ENCODE data around the gene DPYD. TPM values are rescaled to one million over a fixed set of nuclear protein-coding genes. Genes with fewer than 3 reads are reported as not detected.
A peak's percentile ranks its signal among the peaks of the same experiment; 100 is the strongest.
"Not testable (repeated sequence)": the region's sequence is repeated elsewhere in the genome, so short reads cannot be mapped to it uniquely, and the experiment has no call there.

Gene DPYD
- total and polyA plus RNA-seq, 4 donors = 3.7 to 25.5 (median 10.6) TPM

- H3K36me3 ChIP-seq (ENCODE audit: control insufficient read depth, insufficient read depth, low read length) = no peaks in the 10 kb centered on the region
- 0% methylated on average over 1 of the region's 1 CpG for WGBS (ENCODE audit: insufficient coverage)
- no peaks in the 10 kb centered on the region for H3K9me3 ChIP-seq (ENCODE audit: control insufficient read depth, insufficient read depth, low read length)
- no peaks in the 10 kb centered on the region for H3K4me1 ChIP-seq (ENCODE audit: control insufficient read depth, insufficient read depth, low read length)
- DNase-seq (ENCODE audit: low read depth in 4 of 6, low spot score in 6 of 6) = peak in 2 of 6 donors; percentile 11 to 32
- no peak overlapping the region for H3K27ac ChIP-seq (ENCODE audit: low read depth, low read length)
- no peaks in the 10 kb centered on the region for H3K27me3 ChIP-seq (ENCODE audit: control insufficient read depth, insufficient read depth, low read length)
- H3K4me3 ChIP-seq (ENCODE audit: low read depth, low read length) = no peak overlapping the region
These were observed 675.2 kb downstream of the DPYD start for GRCh38 chr1:97245682-97246081.

DNA sequence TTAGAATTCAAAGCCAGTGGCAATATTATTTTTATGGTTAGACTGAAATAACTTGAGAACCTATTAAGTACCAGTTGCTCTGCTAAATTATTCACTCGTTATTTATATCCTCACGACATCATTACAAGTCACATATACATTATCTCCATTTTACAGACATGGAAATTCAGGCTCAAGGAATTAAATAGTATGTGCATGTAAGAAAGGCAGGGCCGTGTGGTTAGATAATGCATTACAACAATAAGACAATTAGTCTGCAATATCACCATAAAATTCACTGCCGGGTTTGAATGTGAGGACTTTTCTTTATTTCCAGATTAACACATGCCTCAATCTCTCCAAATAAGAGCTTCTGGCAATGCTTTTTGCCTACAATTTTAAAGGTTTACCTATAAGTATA lies 675.8 kb downstream of the DPYD start:
- no CpG with 5 or more reads among the region's 4 CpGs for WGBS (ENCODE audit: insufficient coverage)
- no peak overlapping the region for H3K27ac ChIP-seq (ENCODE audit: low read depth, low read length)

DNA sequence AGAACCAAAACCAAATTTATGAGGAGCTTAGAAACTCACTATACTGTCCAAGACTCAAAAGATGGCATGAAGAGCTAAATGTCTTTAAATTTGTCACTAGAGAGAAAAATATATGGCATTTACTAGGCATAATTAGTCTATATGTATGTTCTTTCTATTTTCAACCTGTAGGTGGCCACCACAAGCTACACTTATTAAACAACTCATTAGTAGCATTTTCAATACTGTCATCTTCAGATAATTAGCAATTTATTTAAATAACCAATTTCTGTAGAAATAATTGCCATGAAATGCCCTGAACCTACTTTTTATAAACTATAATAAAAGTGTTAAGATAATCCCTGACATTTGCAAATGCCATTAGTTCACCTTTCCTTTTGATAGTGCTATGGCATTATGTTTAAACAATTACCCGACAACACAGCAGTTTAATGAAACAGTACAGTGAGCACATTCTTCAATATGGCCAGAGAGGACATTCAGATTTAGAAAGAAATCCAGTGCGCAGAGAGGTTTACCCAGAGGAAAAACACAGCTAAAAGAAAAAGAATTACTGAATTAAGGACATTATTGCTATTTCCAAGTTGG lies 676.8 kb downstream of the DPYD start:
- H3K36me3 ChIP-seq (ENCODE audit: control insufficient read depth, insufficient read depth, low read length) = no peaks in the 10 kb centered on the region
- DNase-seq (ENCODE audit: low read depth in 4 of 6, low spot score in 6 of 6) = peak in 2 of 6 donors; percentile 18 to 49
- no peaks in the 10 kb centered on the region for H3K4me1 ChIP-seq (ENCODE audit: control insufficient read depth, insufficient read depth, low read length)
- no peaks in the 10 kb centered on the region for H3K9me3 ChIP-seq (ENCODE audit: control insufficient read depth, insufficient read depth, low read length)
- no CpG with 5 or more reads among the region's 2 CpGs for WGBS (ENCODE audit: insufficient coverage)
- no peak overlapping the region for H3K4me3 ChIP-seq (ENCODE audit: low read depth, low read length)
- no peak overlapping the region for H3K27ac ChIP-seq (ENCODE audit: low read depth, low read length)
- H3K27me3 ChIP-seq (ENCODE audit: control insufficient read depth, insufficient read depth, low read length) = no peaks in the 10 kb centered on the region

More for the DNA sequence above, 675.8 kb downstream of the DPYD start:
- no peak overlapping the region for H3K4me3 ChIP-seq (ENCODE audit: low read depth, low read length)
- no peaks in the 10 kb centered on the region for H3K36me3 ChIP-seq (ENCODE audit: control insufficient read depth, insufficient read depth, low read length)
- H3K27me3 ChIP-seq (ENCODE audit: control insufficient read depth, insufficient read depth, low read length) = no peaks in the 10 kb centered on the region
- H3K9me3 ChIP-seq (ENCODE audit: control insufficient read depth, insufficient read depth, low read length) = no peaks in the 10 kb centered on the region
- H3K4me1 ChIP-seq (ENCODE audit: control insufficient read depth, insufficient read depth, low read length) = no peaks in the 10 kb centered on the region
- DNase-seq (ENCODE audit: low read depth in 4 of 6, low spot score in 6 of 6) = no peak

GRCh38 chr1:97238816-97239215 lies 682.0 kb downstream of the DPYD start:
- Histone ChIP-seq H3K9me3 (ENCODE audit: control insufficient read depth, insufficient read depth, low read length) (no peaks in the 10 kb centered on the region), H3K36me3 (ENCODE audit: control insufficient read depth, insufficient read depth, low read length) (no peaks in the 10 kb centered on the region), H3K4me1 (ENCODE audit: control insufficient read depth, insufficient read depth, low read length) (no peaks in the 10 kb centered on the region), H3K4me3 (ENCODE audit: low read depth, low read length) (no peak overlapping the region), H3K27ac (ENCODE audit: low read depth, low read length) (no peak overlapping the region), H3K27me3 (ENCODE audit: control insufficient read depth, insufficient read depth, low read length) (no peaks in the 10 kb centered on the region)
- DNase-seq (ENCODE audit: low read depth in 4 of 6, low spot score in 6 of 6) = no peak
- WGBS (ENCODE audit: insufficient coverage) = no CpG with 5 or more reads among the region's 3 CpGs

- H3K36me3 ChIP-seq (ENCODE audit: control insufficient read depth, insufficient read depth, low read length); H3K27ac ChIP-seq (ENCODE audit: low read depth, low read length); H3K27me3 ChIP-seq (ENCODE audit: control insufficient read depth, insufficient read depth, low read length); H3K4me3 ChIP-seq (ENCODE audit: low read depth, low read length); H3K9me3 ChIP-seq (ENCODE audit: control insufficient read depth, insufficient read depth, low read length); H3K4me1 ChIP-seq (ENCODE audit: control insufficient read depth, insufficient read depth, low read length); DNase-seq (ENCODE audit: low read depth in 4 of 6, low spot score in 6 of 6): not testable (repeated sequence)
- WGBS (ENCODE audit: insufficient coverage) = no CpG with 5 or more reads among the region's 2 CpGs
These were observed 689.5 kb downstream of the DPYD start for GRCh38 chr1:97231354-97231753.

- Histone ChIP-seq H3K4me1 (ENCODE audit: control insufficient read depth, insufficient read depth, low read length) (no peaks in the 10 kb centered on the region), H3K27ac (ENCODE audit: low read depth, low read length) (no peak overlapping the region), H3K4me3 (ENCODE audit: low read depth, low read length) (no peak overlapping the region), H3K36me3 (ENCODE audit: control insufficient read depth, insufficient read depth, low read length) (no peaks in the 10 kb centered on the region), H3K9me3 (ENCODE audit: control insufficient read depth, insufficient read depth, low read length) (no peaks in the 10 kb centered on the region), H3K27me3 (ENCODE audit: control insufficient read depth, insufficient read depth, low read length) (no peaks in the 10 kb centered on the region)
- DNase-seq (ENCODE audit: low read depth in 4 of 6, low spot score in 6 of 6) = no peak
- no CpG with 5 or more reads among the region's 2 CpGs for WGBS (ENCODE audit: insufficient coverage)
These were observed 708.2 kb downstream of the DPYD start for GRCh38 chr1:97212671-97213070.

- no peaks in the 10 kb centered on the region for H3K36me3 ChIP-seq (ENCODE audit: control insufficient read depth, insufficient read depth, low read length)
- H3K27ac ChIP-seq (ENCODE audit: low read depth, low read length) = no peak overlapping the region
- WGBS (ENCODE audit: insufficient coverage) = no CpG with 5 or more reads among the region's 1 CpG
- DNase-seq (ENCODE audit: low read depth in 4 of 6, low spot score in 6 of 6) = no peak
- no peaks in the 10 kb centered on the region for H3K4me1 ChIP-seq (ENCODE audit: control insufficient read depth, insufficient read depth, low read length)
- H3K4me3 ChIP-seq (ENCODE audit: low read depth, low read length) = no peak overlapping the region
- H3K27me3 ChIP-seq (ENCODE audit: control insufficient read depth, insufficient read depth, low read length) = no peaks in the 10 kb centered on the region
- no peaks in the 10 kb centered on the region for H3K9me3 ChIP-seq (ENCODE audit: control insufficient read depth, insufficient read depth, low read length)
These were observed 710.5 kb downstream of the DPYD start for GRCh38 chr1:97210307-97210706.

DNA sequence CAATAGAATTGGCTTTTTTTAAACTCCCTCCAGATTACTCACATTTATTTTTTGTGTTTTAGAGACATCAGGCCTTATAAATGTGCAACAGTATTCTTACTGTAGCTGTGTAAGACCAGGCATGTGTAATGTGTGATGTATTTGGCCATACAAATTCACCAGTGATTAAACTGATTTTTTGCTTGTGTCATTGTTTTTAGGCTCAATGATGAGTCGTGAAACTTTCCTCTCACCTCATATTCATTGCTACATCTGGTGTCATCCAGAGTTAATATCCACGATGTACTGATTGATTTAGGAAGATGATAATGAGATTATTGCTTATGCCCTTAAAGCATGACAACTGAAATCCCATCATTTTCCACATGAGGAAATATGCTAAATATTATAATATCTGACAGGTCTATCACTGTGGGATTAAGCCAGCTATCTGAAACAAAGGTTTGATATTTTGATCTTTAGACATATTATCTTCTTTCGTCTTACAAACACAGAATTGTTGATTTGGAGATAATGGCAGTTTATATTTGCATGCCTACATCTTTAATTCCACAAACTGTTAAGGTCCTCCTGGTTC lies 711.4 kb downstream of the DPYD start:
- DNase-seq (ENCODE audit: low read depth in 4 of 6, low spot score in 6 of 6) = no peak
- H3K4me1 ChIP-seq (ENCODE audit: control insufficient read depth, insufficient read depth, low read length) = no peaks in the 10 kb centered on the region
- H3K9me3 ChIP-seq (ENCODE audit: control insufficient read depth, insufficient read depth, low read length) = no peaks in the 10 kb centered on the region
- no peaks in the 10 kb centered on the region for H3K27me3 ChIP-seq (ENCODE audit: control insufficient read depth, insufficient read depth, low read length)
- no peaks in the 10 kb centered on the region for H3K36me3 ChIP-seq (ENCODE audit: control insufficient read depth, insufficient read depth, low read length)
- no peak overlapping the region for H3K4me3 ChIP-seq (ENCODE audit: low read depth, low read length)
- H3K27ac ChIP-seq (ENCODE audit: low read depth, low read length) = no peak overlapping the region
- no CpG with 5 or more reads among the region's 3 CpGs for WGBS (ENCODE audit: insufficient coverage)

DNA sequence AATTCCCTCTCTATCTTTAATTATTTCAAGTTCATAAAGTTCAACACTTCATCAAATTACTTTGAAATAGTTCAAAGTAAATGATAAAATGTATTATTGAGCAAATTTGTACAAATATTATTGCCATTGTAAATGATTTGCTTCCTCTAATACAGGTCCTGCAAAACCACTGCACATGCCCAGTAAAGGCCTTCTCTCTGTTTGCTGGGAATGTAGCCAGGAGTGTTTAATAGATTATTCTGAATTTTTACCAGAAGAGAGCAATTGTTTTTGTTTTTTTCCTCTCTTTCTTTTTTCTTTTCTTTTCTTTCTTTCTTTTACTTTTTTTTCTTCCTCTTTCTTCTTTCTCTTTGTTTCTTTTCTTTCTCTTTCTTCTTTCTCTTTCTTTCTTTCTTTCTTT lies 713.0 kb downstream of the DPYD start:
- Histone ChIP-seq H3K27ac (ENCODE audit: low read depth, low read length) (no peak overlapping the region), H3K4me3 (ENCODE audit: low read depth, low read length) (no peak overlapping the region), H3K36me3 (ENCODE audit: control insufficient read depth, insufficient read depth, low read length) (no peaks in the 10 kb centered on the region), H3K27me3 (ENCODE audit: control insufficient read depth, insufficient read depth, low read length) (no peaks in the 10 kb centered on the region), H3K9me3 (ENCODE audit: control insufficient read depth, insufficient read depth, low read length) (no peaks in the 10 kb centered on the region), H3K4me1 (ENCODE audit: control insufficient read depth, insufficient read depth, low read length) (no peaks in the 10 kb centered on the region)
- DNase-seq (ENCODE audit: low read depth in 4 of 6, low spot score in 6 of 6) = no peak

GRCh38 chr1:97204468-97204867 lies 716.4 kb downstream of the DPYD start:
- WGBS (ENCODE audit: insufficient coverage) = no CpG with 5 or more reads among the region's 1 CpG
- no peaks in the 10 kb centered on the region for H3K27me3 ChIP-seq (ENCODE audit: control insufficient read depth, insufficient read depth, low read length)
- no peak for DNase-seq (ENCODE audit: low read depth in 4 of 6, low spot score in 6 of 6)

More at GRCh38 chr1:97204468-97204867, 716.4 kb downstream of the DPYD start:
- Histone ChIP-seq H3K9me3 (ENCODE audit: control insufficient read depth, insufficient read depth, low read length) (no peaks in the 10 kb centered on the region), H3K36me3 (ENCODE audit: control insufficient read depth, insufficient read depth, low read length) (no peaks in the 10 kb centered on the region), H3K4me3 (ENCODE audit: low read depth, low read length) (no peak overlapping the region), H3K27ac (ENCODE audit: low read depth, low read length) (no peak overlapping the region), H3K4me1 (ENCODE audit: control insufficient read depth, insufficient read depth, low read length) (no peaks in the 10 kb centered on the region)
